ENCODE data around the gene MESD.
A peak's percentile ranks its signal among the peaks of the same experiment; 100 is the strongest.

Gene MESD

GRCh38 chr15:81000624-81001151, 11.1 kb upstream of the MESD start, which contains the start of gene TLNRD1:
Gene TLNRD1, plus strand, starts transcription at chr15:81000923. Its CDS starts 1,349 bp downstream, at chr15:81002272.
- under 1% methylated on average over 66 of the region's 66 CpGs for WGBS
- H3K9me3 ChIP-seq (ENCODE audit: insufficient read depth, low read depth, low read length), result no peaks in the 10 kb centered on the region
- peak within 1 kb of the TSS; percentile 92 for H3K9ac ChIP-seq (ENCODE audit: low read depth, low read length)
- H3K27me3 ChIP-seq (ENCODE audit: insufficient read depth, low read length), result peaks cover 21% of the 10 kb centered on the region
- peak within 1 kb of the TSS; percentile 82 for H3K4me3 ChIP-seq (ENCODE audit: low read length)
- H3K27ac ChIP-seq (ENCODE audit: low read depth, low read length), result peak within 1 kb of the TSS; percentile 87
- H3K36me3 ChIP-seq (ENCODE audit: insufficient read depth, low read length), result peaks cover 7% of the 10 kb centered on the region; the same call in 1 of the 2 replicates
- no peaks in the 10 kb centered on the region for H3K4me1 ChIP-seq (ENCODE audit: insufficient read depth, low read length)

GRCh38 chr15:81000144-81000623, 10.6 kb upstream of the MESD start:
- H3K9ac ChIP-seq (ENCODE audit: low read depth, low read length), result peak overlapping the region; percentile 92
- no peaks in the 10 kb centered on the region for H3K9me3 ChIP-seq (ENCODE audit: insufficient read depth, low read depth, low read length)
- peak overlapping the region; percentile 82 for H3K4me3 ChIP-seq (ENCODE audit: low read length)
- WGBS, result 10% methylated on average over 21 of the region's 21 CpGs
- H3K27ac ChIP-seq (ENCODE audit: low read depth, low read length), result peak overlapping the region; percentile 60
- H3K27me3 ChIP-seq (ENCODE audit: insufficient read depth, low read length), result peaks cover 21% of the 10 kb centered on the region
- H3K4me1 ChIP-seq (ENCODE audit: insufficient read depth, low read length), result no peaks in the 10 kb centered on the region
- H3K36me3 ChIP-seq (ENCODE audit: insufficient read depth, low read length), result peaks cover 7% of the 10 kb centered on the region; the same call in 1 of the 2 replicates

DNA sequence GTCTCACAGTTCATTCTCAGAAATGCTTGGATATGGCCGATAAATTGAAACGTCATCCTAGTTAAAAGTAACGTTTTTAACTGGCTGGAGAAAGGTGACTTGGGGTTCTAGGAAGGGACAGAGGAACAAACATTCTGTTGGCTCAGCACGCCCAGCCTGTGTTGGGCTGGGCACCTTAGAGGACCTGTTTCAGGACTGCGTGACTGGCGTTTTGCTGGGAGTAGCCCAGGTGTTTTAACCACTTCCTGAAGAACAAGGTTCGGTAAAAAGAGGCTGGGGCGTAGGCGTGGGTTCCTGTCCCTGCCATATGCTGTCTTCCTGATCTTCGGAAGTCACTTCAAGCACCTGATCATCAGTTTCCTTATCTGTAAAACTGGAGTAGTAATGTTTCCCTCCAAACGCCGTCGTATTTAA, 10.0 kb upstream of the MESD start:
- Histone ChIP-seq H3K36me3 (ENCODE audit: insufficient read depth, low read length) (peaks cover 7% of the 10 kb centered on the region; the same call in 1 of the 2 replicates), H3K4me3 (ENCODE audit: low read length) (peak overlapping the region; percentile 82), H3K27me3 (ENCODE audit: insufficient read depth, low read length) (peaks cover 21% of the 10 kb centered on the region), H3K9ac (ENCODE audit: low read depth, low read length) (no peak overlapping the region), H3K9me3 (ENCODE audit: insufficient read depth, low read depth, low read length) (no peaks in the 10 kb centered on the region), H3K4me1 (ENCODE audit: insufficient read depth, low read length) (no peaks in the 10 kb centered on the region), H3K27ac (ENCODE audit: low read depth, low read length) (no peak overlapping the region)
- WGBS, result 85% methylated on average over 13 of the region's 13 CpGs

DNA sequence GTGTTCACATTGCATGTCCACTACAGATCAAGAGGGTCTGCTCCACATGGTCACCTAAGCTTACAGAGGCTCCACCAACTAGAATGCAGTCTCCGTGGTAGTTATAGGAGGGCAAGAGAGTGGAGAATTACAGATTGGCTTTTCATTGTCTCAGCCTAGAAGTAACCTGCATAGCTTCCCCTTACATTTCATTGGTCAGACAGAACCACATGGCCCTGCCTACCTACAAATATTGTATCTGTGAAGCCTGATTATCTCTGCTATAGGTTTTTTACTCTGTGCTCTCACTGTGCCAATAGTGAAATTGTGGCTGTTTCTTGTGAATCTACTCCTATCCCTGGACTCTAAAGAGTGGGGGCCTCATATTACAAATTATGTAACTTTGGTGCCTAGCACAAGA, 8.6 kb upstream of the MESD start:
- no peaks in the 10 kb centered on the region for H3K36me3 ChIP-seq (ENCODE audit: insufficient read depth, low read length)
- 78% methylated on average over 1 of the region's 1 CpG for WGBS
- H3K27ac ChIP-seq (ENCODE audit: low read depth, low read length), result no peak overlapping the region
- no peaks in the 10 kb centered on the region for H3K9me3 ChIP-seq (ENCODE audit: insufficient read depth, low read depth, low read length)
- H3K4me3 ChIP-seq (ENCODE audit: low read length), result no peak overlapping the region
- peaks cover 21% of the 10 kb centered on the region for H3K27me3 ChIP-seq (ENCODE audit: insufficient read depth, low read length)
- no peaks in the 10 kb centered on the region for H3K4me1 ChIP-seq (ENCODE audit: insufficient read depth, low read length)
- no peak overlapping the region for H3K9ac ChIP-seq (ENCODE audit: low read depth, low read length)

GRCh38 chr15:80997692-80998091, 8.1 kb upstream of the MESD start:
- no peak overlapping the region for H3K27ac ChIP-seq (ENCODE audit: low read depth, low read length)
- no peaks in the 10 kb centered on the region for H3K4me1 ChIP-seq (ENCODE audit: insufficient read depth, low read length)
- H3K27me3 ChIP-seq (ENCODE audit: insufficient read depth, low read length), result peaks cover 17% of the 10 kb centered on the region
- no peaks in the 10 kb centered on the region for H3K36me3 ChIP-seq (ENCODE audit: insufficient read depth, low read length)
- WGBS, result 83% methylated on average over 1 of the region's 1 CpG
- no peak overlapping the region for H3K4me3 ChIP-seq (ENCODE audit: low read length)
- H3K9ac ChIP-seq (ENCODE audit: low read depth, low read length), result no peak overlapping the region
- no peaks in the 10 kb centered on the region for H3K9me3 ChIP-seq (ENCODE audit: insufficient read depth, low read depth, low read length)

DNA sequence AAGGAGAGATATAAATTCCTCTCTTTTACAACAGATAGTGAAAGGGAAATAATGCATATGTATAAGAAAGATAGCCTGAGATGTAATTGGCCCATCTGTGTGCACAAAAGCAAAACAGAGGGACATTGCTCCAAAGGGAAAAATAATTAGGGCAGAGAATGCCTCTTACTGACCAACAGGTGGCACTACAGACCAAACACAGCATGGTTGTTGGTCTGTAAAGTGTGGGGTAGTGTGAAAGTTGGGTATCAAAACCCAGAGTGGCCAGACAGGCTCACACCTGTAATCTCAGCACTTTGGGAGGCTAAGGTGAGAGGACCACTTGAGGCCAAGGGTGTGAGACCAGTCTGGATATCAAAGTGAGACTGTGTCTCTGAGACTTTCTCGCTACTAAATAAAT, 6.6 kb upstream of the MESD start:
- Histone ChIP-seq H3K27me3 (ENCODE audit: insufficient read depth, low read length) (peaks cover 6% of the 10 kb centered on the region), H3K9ac (ENCODE audit: low read depth, low read length) (no peak overlapping the region), H3K27ac (ENCODE audit: low read depth, low read length) (no peak overlapping the region), H3K4me3 (ENCODE audit: low read length) (no peak overlapping the region), H3K36me3 (ENCODE audit: insufficient read depth, low read length) (no peaks in the 10 kb centered on the region), H3K9me3 (ENCODE audit: insufficient read depth, low read depth, low read length) (no peaks in the 10 kb centered on the region), H3K4me1 (ENCODE audit: insufficient read depth, low read length) (no peaks in the 10 kb centered on the region; the same call in 1 of the 2 replicates)
- no CpG with 5 or more reads among the region's 1 CpG for WGBS

GRCh38 chr15:80992441-80992840, 2.8 kb upstream of the MESD start:
- no peak overlapping the region for H3K27ac ChIP-seq (ENCODE audit: low read depth, low read length)
- H3K4me1 ChIP-seq (ENCODE audit: insufficient read depth, low read length), result peaks cover 12% of the 10 kb centered on the region
- H3K36me3 ChIP-seq (ENCODE audit: insufficient read depth, low read length), result no peaks in the 10 kb centered on the region; the same call in 1 of the 2 replicates
- H3K9ac ChIP-seq (ENCODE audit: low read depth, low read length), result no peak overlapping the region
- no peak overlapping the region for H3K4me3 ChIP-seq (ENCODE audit: low read length)
- H3K9me3 ChIP-seq (ENCODE audit: insufficient read depth, low read depth, low read length), result no peaks in the 10 kb centered on the region
- no peaks in the 10 kb centered on the region for H3K27me3 ChIP-seq (ENCODE audit: insufficient read depth, low read length)
- 100% methylated on average over 1 of the region's 1 CpG for WGBS

DNA sequence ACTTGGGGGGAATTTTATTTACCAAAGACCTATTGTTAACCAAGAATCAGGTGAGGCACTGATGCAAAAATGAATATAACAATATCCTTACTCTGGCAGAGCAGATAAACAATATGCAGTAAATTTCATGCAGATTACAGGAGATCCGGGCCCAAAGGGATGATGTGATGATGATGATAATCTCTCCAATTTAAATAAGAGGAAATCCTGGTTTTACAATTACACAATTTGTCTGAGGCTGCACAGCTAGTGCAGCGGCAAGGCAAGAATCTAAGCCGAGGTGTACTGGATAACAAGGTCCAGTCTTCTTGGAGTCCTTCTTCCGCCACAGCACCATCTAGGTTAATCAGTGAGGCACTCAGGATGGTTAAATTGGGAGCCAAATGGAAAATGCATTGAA, 2.4 kb upstream of the MESD start:
- Histone ChIP-seq H3K4me1 (ENCODE audit: insufficient read depth, low read length) (peaks cover 14% of the 10 kb centered on the region), H3K36me3 (ENCODE audit: insufficient read depth, low read length) (no peaks in the 10 kb centered on the region; the same call in 1 of the 2 replicates), H3K9me3 (ENCODE audit: insufficient read depth, low read depth, low read length) (no peaks in the 10 kb centered on the region), H3K27me3 (ENCODE audit: insufficient read depth, low read length) (no peaks in the 10 kb centered on the region), H3K9ac (ENCODE audit: low read depth, low read length) (no peak overlapping the region), H3K27ac (ENCODE audit: low read depth, low read length) (no peak overlapping the region), H3K4me3 (ENCODE audit: low read length) (no peak overlapping the region)
- WGBS, result 91% methylated on average over 4 of the region's 4 CpGs

DNA sequence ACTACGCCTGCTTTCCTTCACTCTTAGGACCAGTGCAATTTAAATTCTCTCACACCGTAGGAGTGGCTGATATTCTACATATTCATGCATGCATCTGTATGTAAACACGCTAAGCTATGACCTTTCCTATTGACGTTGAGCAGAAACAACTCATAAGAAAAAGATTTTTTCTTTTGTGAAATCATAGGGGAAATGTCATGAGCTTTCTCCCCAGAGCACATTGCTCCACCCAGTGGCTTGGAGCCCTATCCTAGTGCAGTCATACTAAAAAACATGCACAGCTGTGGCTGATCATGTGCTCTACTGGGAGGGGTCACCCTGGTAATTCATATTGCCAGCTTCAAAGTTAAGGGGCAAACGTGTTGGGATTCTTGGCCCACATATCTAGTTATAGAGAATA, 1.8 kb upstream of the MESD start:
- Histone ChIP-seq H3K9me3 (ENCODE audit: insufficient read depth, low read depth, low read length) (no peaks in the 10 kb centered on the region), H3K4me1 (ENCODE audit: insufficient read depth, low read length) (peaks cover 18% of the 10 kb centered on the region), H3K27me3 (ENCODE audit: insufficient read depth, low read length) (no peaks in the 10 kb centered on the region), H3K36me3 (ENCODE audit: insufficient read depth, low read length) (no peaks in the 10 kb centered on the region; the same call in 1 of the 2 replicates), H3K27ac (ENCODE audit: low read depth, low read length) (no peak overlapping the region), H3K4me3 (ENCODE audit: low read length) (no peak overlapping the region), H3K9ac (ENCODE audit: low read depth, low read length) (no peak overlapping the region)
- 88% methylated on average over 5 of the region's 5 CpGs for WGBS

DNA sequence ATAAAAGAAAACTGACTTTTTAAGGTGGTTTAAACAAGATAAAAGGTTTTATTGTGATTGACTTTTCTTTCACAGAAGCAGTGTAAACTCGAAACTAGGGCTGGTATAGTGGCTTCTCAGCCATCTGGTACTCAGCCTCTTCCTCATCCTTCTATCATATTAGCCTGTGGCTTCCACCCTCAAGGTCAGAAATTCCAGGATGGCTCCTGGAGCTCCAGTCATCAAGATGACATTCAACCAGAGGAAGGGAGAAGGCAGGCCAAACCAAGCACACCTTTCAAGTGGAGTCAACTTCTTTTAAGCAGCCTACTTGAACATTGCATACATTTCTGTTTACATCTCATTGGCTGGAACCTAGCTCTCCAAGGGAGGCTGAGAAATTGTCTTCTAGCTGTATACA, 1.3 kb upstream of the MESD start:
- Histone ChIP-seq H3K4me3 (ENCODE audit: low read length) (no peak overlapping the region), H3K27ac (ENCODE audit: low read depth, low read length) (no peak overlapping the region), H3K9ac (ENCODE audit: low read depth, low read length) (no peak overlapping the region), H3K9me3 (ENCODE audit: insufficient read depth, low read depth, low read length) (no peaks in the 10 kb centered on the region), H3K4me1 (ENCODE audit: insufficient read depth, low read length) (peaks cover 18% of the 10 kb centered on the region), H3K36me3 (ENCODE audit: insufficient read depth, low read length) (no peaks in the 10 kb centered on the region; the same call in none of the 2 replicates), H3K27me3 (ENCODE audit: insufficient read depth, low read length) (no peaks in the 10 kb centered on the region)
- 92% methylated on average over 1 of the region's 1 CpG for WGBS

DNA sequence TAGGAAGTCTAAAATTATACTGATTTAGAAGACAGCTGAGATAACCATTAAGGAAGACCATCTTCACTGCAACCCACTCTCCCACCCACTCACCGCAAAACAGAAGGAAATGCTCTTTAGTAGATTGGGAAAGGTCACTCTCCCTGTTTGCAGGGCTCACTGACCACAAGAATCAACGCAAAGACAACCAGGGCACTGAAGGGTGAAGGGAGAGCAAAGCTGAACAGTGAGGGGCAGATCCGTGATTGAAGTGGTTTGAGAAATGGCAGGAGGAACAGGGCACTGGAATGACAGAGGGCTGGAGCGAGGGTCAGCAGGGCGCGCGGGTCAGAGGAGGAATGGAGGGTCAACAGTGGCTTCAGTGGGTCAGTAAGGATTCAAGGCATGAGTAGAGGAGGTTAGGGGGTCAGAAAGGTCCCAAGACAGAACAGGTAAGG, 520 bp downstream of the MESD start:
- peak overlapping the region; percentile 88 for H3K9ac ChIP-seq (ENCODE audit: low read depth, low read length)
- H3K27me3 ChIP-seq (ENCODE audit: insufficient read depth, low read length), result no peaks in the 10 kb centered on the region
- no peaks in the 10 kb centered on the region for H3K9me3 ChIP-seq (ENCODE audit: insufficient read depth, low read depth, low read length)
- H3K36me3 ChIP-seq (ENCODE audit: insufficient read depth, low read length), result no peaks in the 10 kb centered on the region; the same call in none of the 2 replicates
- H3K27ac ChIP-seq (ENCODE audit: low read depth, low read length), result peak overlapping the region; percentile 54; the same call in 1 of the 2 replicates
- H3K4me3 ChIP-seq (ENCODE audit: low read length), result peak overlapping the region; percentile 89
- under 1% methylated on average over 6 of the region's 7 CpGs for WGBS
- peaks cover 18% of the 10 kb centered on the region for H3K4me1 ChIP-seq (ENCODE audit: insufficient read depth, low read length)

Data from HUES64 (cell line).